Upper lobe of left lung (tissue), 4 donors: Measurements from ENCODE around the gene B4GALT1.
A peak's percentile ranks its signal among the peaks of the same experiment; 100 is the strongest.

Source experiments
- EP300 ChIP-seq, 4 donors: sonication (generic); formaldehyde crosslinking; IDR thresholded peaks; one replicate each; pipeline ENCODE4 v1.5.1; 2017; ENCODE audit warnings: antibody characterized with exemption in 4 of 4, control low read depth in 2 of 4
- POLR2A ChIP-seq, 4 donors: fragments of 450-650 bp; IDR thresholded peaks; one replicate each; pipeline ENCODE4 v1.5.1; 2016 to 2017; ENCODE audit warnings: antibody characterized with exemption in 4 of 4, mild to moderate bottlenecking in 2 of 4
- TF ChIP-seq, protein P1 (sequence below), 6 experiments: fragments of 450-650 bp in 4 of 6; fragments of 200-600 bp in 2 of 6; sonication (generic) in 2 of 6; IDR thresholded peaks; one replicate each; pipeline ENCODE4 v1.5.1; 2016 to 2019; ENCODE audit warnings: antibody characterized with exemption in 6 of 6

DNA sequence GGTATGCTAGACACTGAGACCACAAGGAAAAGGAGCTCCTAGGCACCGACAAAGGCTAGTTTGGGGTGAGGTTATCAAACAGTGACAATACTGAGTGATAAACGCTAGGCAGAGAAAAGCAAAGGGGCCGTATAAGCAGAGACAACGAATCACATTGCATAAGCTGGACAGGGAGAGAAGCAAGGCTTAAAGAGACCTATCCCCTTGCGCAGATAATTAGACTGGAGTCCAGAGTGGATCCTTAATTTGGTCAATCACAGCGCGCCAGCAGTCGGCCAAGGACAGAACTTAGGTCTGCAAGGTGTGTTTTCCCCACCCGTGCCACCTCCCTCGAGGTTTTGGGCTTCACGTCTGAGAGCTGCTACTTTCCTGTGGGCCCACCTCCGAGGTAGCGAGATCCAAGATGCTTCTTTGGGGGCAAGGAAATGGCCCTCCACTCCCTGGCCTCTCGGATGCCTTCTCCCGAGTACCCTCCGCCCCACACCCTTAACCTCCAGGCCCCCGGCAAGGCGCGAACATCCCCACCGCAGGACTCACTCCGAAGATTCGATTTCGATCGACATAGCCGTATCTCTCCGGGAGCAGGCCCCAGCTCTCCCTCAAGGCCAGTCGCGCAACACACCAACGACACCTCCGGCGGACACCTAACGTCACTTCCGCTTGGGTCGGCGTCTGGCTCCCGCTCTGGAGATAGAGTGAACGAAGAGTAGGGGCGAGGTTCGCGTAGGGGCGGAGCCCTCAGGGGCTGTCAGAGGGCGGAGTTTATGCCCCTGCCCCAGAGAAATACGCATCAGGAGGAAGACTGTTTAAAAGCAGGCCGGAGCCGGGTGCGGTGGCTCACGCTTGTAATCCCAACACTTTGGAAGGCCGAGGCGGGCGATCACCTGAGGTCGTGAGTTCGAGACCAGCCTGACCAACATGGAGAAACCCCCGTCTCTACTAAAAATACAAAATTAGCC lies 90.8 kb downstream of the B4GALT1 start, which contains the start of gene SMU1:
- TF ChIP-seq, protein P1, sequence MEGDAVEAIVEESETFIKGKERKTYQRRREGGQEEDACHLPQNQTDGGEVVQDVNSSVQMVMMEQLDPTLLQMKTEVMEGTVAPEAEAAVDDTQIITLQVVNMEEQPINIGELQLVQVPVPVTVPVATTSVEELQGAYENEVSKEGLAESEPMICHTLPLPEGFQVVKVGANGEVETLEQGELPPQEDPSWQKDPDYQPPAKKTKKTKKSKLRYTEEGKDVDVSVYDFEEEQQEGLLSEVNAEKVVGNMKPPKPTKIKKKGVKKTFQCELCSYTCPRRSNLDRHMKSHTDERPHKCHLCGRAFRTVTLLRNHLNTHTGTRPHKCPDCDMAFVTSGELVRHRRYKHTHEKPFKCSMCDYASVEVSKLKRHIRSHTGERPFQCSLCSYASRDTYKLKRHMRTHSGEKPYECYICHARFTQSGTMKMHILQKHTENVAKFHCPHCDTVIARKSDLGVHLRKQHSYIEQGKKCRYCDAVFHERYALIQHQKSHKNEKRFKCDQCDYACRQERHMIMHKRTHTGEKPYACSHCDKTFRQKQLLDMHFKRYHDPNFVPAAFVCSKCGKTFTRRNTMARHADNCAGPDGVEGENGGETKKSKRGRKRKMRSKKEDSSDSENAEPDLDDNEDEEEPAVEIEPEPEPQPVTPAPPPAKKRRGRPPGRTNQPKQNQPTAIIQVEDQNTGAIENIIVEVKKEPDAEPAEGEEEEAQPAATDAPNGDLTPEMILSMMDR (IDR thresholded peaks at IDR 0.05) = peak in 1 of 6 experiments; percentile 19
- TF ChIP-seq POLR2A (IDR thresholded peaks at IDR 0.05) (peak in 3 of 4 donors; percentile 80 to 90 (median 89)), EP300 (IDR thresholded peaks at IDR 0.05) (no peak)
